Epithelial cell of esophagus (primary cell): Measurements from ENCODE around the gene USP20.

ENCODE experiments used
- DNase-seq: peaks from one replicate; pipeline ENCODE4 v3.0.0; 2010; ENCODE audit warnings: low read depth
- H3K4me3 ChIP-seq: 2 replicates; pipeline ENCODE4 v1.5.1; 2011; ENCODE audit warnings: mild to moderate bottlenecking, low read length, control low read depth
- CTCF ChIP-seq: IDR thresholded peaks from 2 replicates; pipeline ENCODE4 v1.5.1; 2011; ENCODE audit warnings: low read depth, mild to moderate bottlenecking, low read length, control low read depth, inconsistent platforms; ENCODE audit not compliant: insufficient read depth; ENCODE audit errors: missing control alignments

The USP20 gene

GRCh38 chr9:129802833-129803675 lies 32.2 kb upstream of the USP20 start, which contains the start of gene TOR1B:
Gene TOR1B, plus strand, starts transcription at chr9:129803184. Its CDS starts 29 bp downstream, at chr9:129803213.
- H3K4me3 ChIP-seq: peak within 1 kb of the TSS; percentile 71
- DNase-seq: peak; percentile 90
- no peak for TF ChIP-seq CTCF

GRCh38 chr9:129803676-129804060 lies 31.6 kb upstream of the USP20 start:
- H3K4me3 ChIP-seq: peak overlapping the region; percentile 71
- no peak for TF ChIP-seq CTCF
- peak; percentile 19 for DNase-seq

GRCh38 chr9:129806061-129806460 lies 29.2 kb upstream of the USP20 start:
- no peak for DNase-seq
- no peak for TF ChIP-seq CTCF
- H3K4me3 ChIP-seq: no peak overlapping the region

GRCh38 chr9:129809346-129809745 lies 25.9 kb upstream of the USP20 start:
- no peak for TF ChIP-seq CTCF

GRCh38 chr9:129810116-129810515 lies 25.1 kb upstream of the USP20 start:
- no peak for DNase-seq
- TF ChIP-seq CTCF: no peak
- H3K4me3 ChIP-seq: no peak overlapping the region

More at GRCh38 chr9:129809346-129809745, 25.9 kb upstream of the USP20 start:
- no peak for DNase-seq
- H3K4me3 ChIP-seq: no peak overlapping the region

GRCh38 chr9:129810788-129811187 lies 24.5 kb upstream of the USP20 start:
- DNase-seq: no peak
- H3K4me3 ChIP-seq: no peak overlapping the region
- TF ChIP-seq CTCF: no peak

- TF ChIP-seq CTCF: no peak
- no peak overlapping the region for H3K4me3 ChIP-seq
- no peak for DNase-seq
These were observed 23.3 kb upstream of the USP20 start for GRCh38 chr9:129811967-129812363.
